Memory B cell (primary cell): ENCODE results near the gene CUX1.
A peak's percentile ranks its signal among the peaks of the same experiment; 100 is the strongest.
"Not testable (repeated sequence)": the region's sequence is repeated elsewhere in the genome, so short reads cannot be mapped to it uniquely, and the experiment has no call there.

Experiments
- ATAC-seq: fragments of 150-1000 bp; cut with Tn5 transposase; 2 replicates; pipeline ENCODE4 v1.10.0; 2021; ENCODE audit warnings: low read depth, mild to moderate bottlenecking, moderate library complexity
- DNase-seq, 2 donors: peaks; one replicate each; pipeline ENCODE4 v3.0.0; 2022; ENCODE audit warnings: low spot score in 2 of 2
- H3K27ac Mint-ChIP-seq: one replicate; pipeline ENCODE4 v1.8.0; 2022; ENCODE audit warnings: mild to moderate bottlenecking, moderate library complexity, mixed read lengths
- H3K27me3 Mint-ChIP-seq: one replicate; pipeline ENCODE4 v1.8.0; 2022; ENCODE audit warnings: mixed read lengths
- H3K36me3 Mint-ChIP-seq: one replicate; pipeline ENCODE4 v1.8.0; 2022; ENCODE audit warnings: mild to moderate bottlenecking, mixed read lengths
- H3K4me1 Mint-ChIP-seq: one replicate; pipeline ENCODE4 v1.8.0; 2022; ENCODE audit warnings: mixed read lengths
- H3K4me3 Mint-ChIP-seq: one replicate; pipeline ENCODE4 v1.8.0; 2022; ENCODE audit warnings: mild to moderate bottlenecking, moderate library complexity, mixed read lengths
- H3K9me3 Mint-ChIP-seq: one replicate; pipeline ENCODE4 v1.8.0; 2022; ENCODE audit warnings: mixed read lengths

Gene CUX1

GRCh38 chr7:101824440-101824839 lies 7.0 kb downstream of the CUX1 start:
- no peak overlapping the region for H3K27ac Mint-ChIP-seq
- no peaks in the 10 kb centered on the region for H3K27me3 Mint-ChIP-seq
- ATAC-seq (no peak), DNase-seq (no peak)
- H3K4me1 Mint-ChIP-seq, result peaks cover 31% of the 10 kb centered on the region
- peaks cover 2% of the 10 kb centered on the region for H3K36me3 Mint-ChIP-seq
- no peaks in the 10 kb centered on the region for H3K9me3 Mint-ChIP-seq
- no peak overlapping the region for H3K4me3 Mint-ChIP-seq

GRCh38 chr7:101826081-101826835 lies 8.8 kb downstream of the CUX1 start:
- no peak for DNase-seq
- no peak overlapping the region for H3K4me3 Mint-ChIP-seq
- no peaks in the 10 kb centered on the region for H3K9me3 Mint-ChIP-seq
- peak overlapping the region; percentile 76 for H3K27ac Mint-ChIP-seq
- peaks cover 2% of the 10 kb centered on the region for H3K36me3 Mint-ChIP-seq
- H3K27me3 Mint-ChIP-seq, result no peaks in the 10 kb centered on the region
- H3K4me1 Mint-ChIP-seq, result peaks cover 25% of the 10 kb centered on the region
- ATAC-seq, result no peak

GRCh38 chr7:101828301-101829020 lies 11.0 kb downstream of the CUX1 start:
- Mint-ChIP-seq H3K27me3 (no peaks in the 10 kb centered on the region), H3K4me3 (no peak overlapping the region), H3K9me3 (no peaks in the 10 kb centered on the region), H3K36me3 (peaks cover 3% of the 10 kb centered on the region), H3K4me1 (peaks cover 32% of the 10 kb centered on the region), H3K27ac (no peak overlapping the region)
- DNase-seq, result no peak
- no peak for ATAC-seq

- Mint-ChIP-seq H3K4me1 (peaks cover 35% of the 10 kb centered on the region), H3K36me3 (peaks cover 3% of the 10 kb centered on the region), H3K9me3 (no peaks in the 10 kb centered on the region), H3K27me3 (no peaks in the 10 kb centered on the region), H3K4me3 (no peak overlapping the region), H3K27ac (no peak overlapping the region)
- ATAC-seq (no peak), DNase-seq (no peak)
These were observed 11.9 kb downstream of the CUX1 start for GRCh38 chr7:101829374-101829773.

- Mint-ChIP-seq H3K36me3 (peaks cover 3% of the 10 kb centered on the region), H3K27me3 (no peaks in the 10 kb centered on the region), H3K27ac (no peak overlapping the region), H3K4me3 (no peak overlapping the region), H3K9me3 (no peaks in the 10 kb centered on the region), H3K4me1 (peaks cover 35% of the 10 kb centered on the region)
- ATAC-seq (no peak), DNase-seq (no peak)
These were observed 12.4 kb downstream of the CUX1 start for GRCh38 chr7:101829821-101830220.

- not testable (repeated sequence) for H3K36me3 Mint-ChIP-seq, H3K4me3 Mint-ChIP-seq, H3K27me3 Mint-ChIP-seq, H3K9me3 Mint-ChIP-seq, H3K27ac Mint-ChIP-seq, DNase-seq, ATAC-seq
- peaks cover 29% of the 10 kb centered on the region for H3K4me1 Mint-ChIP-seq
These were observed 14.0 kb downstream of the CUX1 start for GRCh38 chr7:101831396-101831795.

GRCh38 chr7:101832205-101832631 lies 14.8 kb downstream of the CUX1 start:
- H3K4me1 Mint-ChIP-seq, result peaks cover 26% of the 10 kb centered on the region
- no peak overlapping the region for H3K27ac Mint-ChIP-seq
- H3K27me3 Mint-ChIP-seq, result no peaks in the 10 kb centered on the region
- no peaks in the 10 kb centered on the region for H3K9me3 Mint-ChIP-seq
- ATAC-seq (no peak), DNase-seq (no peak)
- peaks cover 6% of the 10 kb centered on the region for H3K36me3 Mint-ChIP-seq
- H3K4me3 Mint-ChIP-seq, result no peak overlapping the region

- DNase-seq, result no peak
- Mint-ChIP-seq H3K4me1 (peaks cover 25% of the 10 kb centered on the region), H3K9me3 (no peaks in the 10 kb centered on the region), H3K27ac (peak overlapping the region; percentile 28), H3K36me3 (peaks cover 4% of the 10 kb centered on the region), H3K4me3 (no peak overlapping the region), H3K27me3 (no peaks in the 10 kb centered on the region)
- ATAC-seq, result no peak
These were observed 15.4 kb downstream of the CUX1 start for GRCh38 chr7:101832685-101833375.

- Mint-ChIP-seq H3K9me3 (no peaks in the 10 kb centered on the region), H3K27me3 (no peaks in the 10 kb centered on the region), H3K27ac (no peak overlapping the region), H3K4me3 (no peak overlapping the region), H3K4me1 (peaks cover 20% of the 10 kb centered on the region), H3K36me3 (peaks cover 4% of the 10 kb centered on the region)
- ATAC-seq (no peak), DNase-seq (no peak)
These were observed 16.4 kb downstream of the CUX1 start for GRCh38 chr7:101833799-101834198.

GRCh38 chr7:101835136-101835535 lies 17.7 kb downstream of the CUX1 start:
- ATAC-seq, result no peak
- peak overlapping the region; percentile 14 for H3K4me3 Mint-ChIP-seq
- peaks cover 20% of the 10 kb centered on the region for H3K4me1 Mint-ChIP-seq
- no peaks in the 10 kb centered on the region for H3K9me3 Mint-ChIP-seq
- H3K27me3 Mint-ChIP-seq, result no peaks in the 10 kb centered on the region
- H3K36me3 Mint-ChIP-seq, result peaks cover 4% of the 10 kb centered on the region
- H3K27ac Mint-ChIP-seq, result no peak overlapping the region
- no peak for DNase-seq

- H3K4me1 Mint-ChIP-seq, result peaks cover 17% of the 10 kb centered on the region
- H3K9me3 Mint-ChIP-seq, H3K27me3 Mint-ChIP-seq, ATAC-seq, H3K4me3 Mint-ChIP-seq, DNase-seq, H3K36me3 Mint-ChIP-seq, H3K27ac Mint-ChIP-seq: not testable (repeated sequence)
These were observed 20.0 kb downstream of the CUX1 start for GRCh38 chr7:101837433-101837832.

GRCh38 chr7:101838837-101839483 lies 21.5 kb downstream of the CUX1 start:
- H3K4me1 Mint-ChIP-seq, result peaks cover 10% of the 10 kb centered on the region

GRCh38 chr7:101841328-101841727 lies 23.9 kb downstream of the CUX1 start:
- Mint-ChIP-seq H3K36me3 (peaks cover 2% of the 10 kb centered on the region), H3K4me1 (peaks cover 9% of the 10 kb centered on the region), H3K27me3 (no peaks in the 10 kb centered on the region), H3K4me3 (no peak overlapping the region), H3K27ac (no peak overlapping the region), H3K9me3 (no peaks in the 10 kb centered on the region)
- no peak for ATAC-seq
- DNase-seq, result no peak

More at GRCh38 chr7:101838837-101839483, 21.5 kb downstream of the CUX1 start:
- Mint-ChIP-seq H3K36me3 (peaks cover 2% of the 10 kb centered on the region), H3K9me3 (no peaks in the 10 kb centered on the region), H3K27me3 (no peaks in the 10 kb centered on the region), H3K4me3 (no peak overlapping the region), H3K27ac (no peak overlapping the region)
- ATAC-seq (no peak), DNase-seq (no peak)
